Common myeloid progenitor, CD34-positive (primary cell): ENCODE data around the gene SMIM10.

Experiments used
- CTCF ChIA-PET: fragments of 350-600 bp; sonication (Branson Sonifier 250); formaldehyde crosslinking; loops from one replicate; lab custom pipeline; 2021; ENCODE audit warnings: antibody characterized with exemption; lab: Charles Lee
- POLR2A ChIA-PET: fragments of 350-600 bp; sonication (Branson Sonifier 250); formaldehyde crosslinking; loops from one replicate; lab custom pipeline; 2021; ENCODE audit warnings: antibody characterized with exemption; lab: Charles Lee
- DNase-seq, 3 donors: peaks; one replicate each; pipeline versions ENCODE4 v3.0.0 to v3.0.0-alpha.2; 2013
- H3K27ac ChIP-seq, 2 experiments: 1 replicate in 1 of 2; 2 replicates in 1 of 2; pipeline ENCODE4 v1.7.0; 2013; ENCODE audit warnings: inconsistent platforms in 2 of 2, low read length in 2 of 2, mild to moderate bottlenecking in 2 of 2, low read depth in 1 of 2, moderate library complexity in 1 of 2; ENCODE audit not compliant: severe bottlenecking in 2 of 2, insufficient read depth in 1 of 2, poor library complexity in 1 of 2
- H3K27me3 ChIP-seq, 5 experiments: replicated peaks in 2 of 5; 1 replicate in 3 of 5; 2 replicates in 2 of 5; pipeline versions ENCODE4 v1.6.1 to v1.7.0; 2013; ENCODE audit warnings: low read length in 4 of 5, mild to moderate bottlenecking in 2 of 5, moderate library complexity in 2 of 5, inconsistent platforms in 1 of 5; ENCODE audit not compliant: insufficient read depth in 5 of 5, control insufficient read depth in 4 of 5
- H3K36me3 ChIP-seq, 4 experiments: 1 replicate in 2 of 4; 2 replicates in 2 of 4; pipeline versions ENCODE4 v1.6.1 to v1.7.0; 2013; ENCODE audit warnings: low read length in 3 of 4, control low read depth in 1 of 4, mild to moderate bottlenecking in 1 of 4; ENCODE audit not compliant: control insufficient read depth in 4 of 4, insufficient read depth in 4 of 4
- H3K4me1 ChIP-seq, 4 experiments: 1 replicate in 3 of 4; 2 replicates in 1 of 4; pipeline versions ENCODE4 v1.6.1 to v1.7.1; 2013; ENCODE audit warnings: low read length in 3 of 4, mild to moderate bottlenecking in 3 of 4, control low read depth in 1 of 4, inconsistent platforms in 1 of 4, moderate library complexity in 1 of 4; ENCODE audit not compliant: control insufficient read depth in 4 of 4, insufficient read depth in 4 of 4; ENCODE audit errors: control extremely low read depth in 1 of 4
- H3K4me3 ChIP-seq, 7 experiments: 1 replicate in 4 of 7; 2 replicates in 3 of 7; pipeline versions ENCODE4 v1.5.1 to v1.7.0; 2013; ENCODE audit warnings: mild to moderate bottlenecking in 7 of 7, low read length in 6 of 7, moderate library complexity in 6 of 7, inconsistent platforms in 2 of 7, low read depth in 2 of 7, control low read depth in 1 of 7; ENCODE audit not compliant: insufficient read depth in 4 of 7, control insufficient read depth in 1 of 7; ENCODE audit errors: extremely low read depth in 1 of 7
- H3K9me3 ChIP-seq, 5 experiments: 1 replicate in 4 of 5; 2 replicates in 1 of 5; pipeline versions ENCODE4 v1.6.1 to v1.7.1; 2013; ENCODE audit warnings: low read length in 4 of 5, mild to moderate bottlenecking in 2 of 5, inconsistent platforms in 1 of 5, low read depth in 1 of 5, moderate library complexity in 1 of 5; ENCODE audit not compliant: control insufficient read depth in 4 of 5, insufficient read depth in 2 of 5; ENCODE audit errors: control extremely low read depth in 1 of 5
- WGBS: methylation state at CpG from one replicate; pipeline ENCODE4 v1.1.5; 2013; ENCODE audit not compliant: insufficient coverage; 5-methylcytosine and 5-hydroxymethylcytosine counted together

Gene SMIM10

DNA sequence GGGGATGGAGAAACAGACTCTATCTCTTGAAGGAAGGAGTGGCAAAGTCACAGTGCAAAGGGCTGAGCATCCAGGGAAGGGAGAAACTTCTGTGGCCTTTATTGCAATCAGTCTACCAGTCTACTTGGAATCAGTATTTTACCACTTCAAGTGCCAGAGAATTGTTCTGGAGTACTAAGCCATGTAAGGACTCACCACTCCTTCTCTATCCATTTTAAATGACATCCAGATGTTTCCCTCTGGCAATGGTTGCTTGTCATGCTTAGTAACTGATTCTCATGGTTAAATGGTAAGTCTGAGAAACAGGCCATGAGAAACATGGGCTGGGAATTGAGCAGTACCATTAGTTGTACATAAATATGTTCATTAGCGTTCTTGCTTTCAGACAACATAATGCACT is 21.1 kb upstream of the SMIM10 start:
- H3K4me1 ChIP-seq = no peaks in the 10 kb centered on the region
- POLR2A ChIA-PET = no interaction called here
- no peak overlapping the region for H3K4me3 ChIP-seq
- H3K9me3 ChIP-seq = no peaks in the 10 kb centered on the region
- H3K36me3 ChIP-seq = no peaks in the 10 kb centered on the region
- no peak for DNase-seq
- H3K27me3 ChIP-seq = peaks cover 0 to 3% (median 0%) of the 10 kb centered on the region in 5 experiments
- H3K27ac ChIP-seq = no peak overlapping the region
- WGBS = no CpG with 5 or more reads among the region's 1 CpG
- CTCF ChIA-PET = no interaction called here

DNA sequence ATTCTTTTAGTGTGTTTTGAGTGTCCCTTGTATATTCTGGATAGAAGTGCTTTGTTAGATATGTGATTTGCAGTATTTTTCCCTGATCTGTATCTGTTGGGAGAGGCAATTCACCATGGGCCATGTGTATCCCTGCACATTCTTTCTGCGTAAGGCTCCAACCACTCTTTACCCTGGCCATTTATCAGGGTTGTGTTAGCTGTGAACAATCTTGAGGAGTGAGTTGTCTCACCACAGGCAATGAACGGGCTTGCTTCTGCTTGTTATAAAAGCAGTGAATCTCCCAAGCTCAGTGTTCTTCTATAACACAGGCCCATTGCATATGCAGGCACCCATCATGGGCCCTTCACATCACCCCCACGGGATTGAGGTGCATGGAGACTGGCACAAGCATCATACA is 18.9 kb upstream of the SMIM10 start:
- Histone ChIP-seq H3K27ac (no peak overlapping the region), H3K4me3 (no peak overlapping the region), H3K27me3 (peaks cover 0 to 4% (median 0%) of the 10 kb centered on the region in 5 experiments), H3K4me1 (no peaks in the 10 kb centered on the region), H3K36me3 (no peaks in the 10 kb centered on the region), H3K9me3 (no peaks in the 10 kb centered on the region)
- POLR2A ChIA-PET = no interaction called here
- CTCF ChIA-PET = no interaction called here
- WGBS = 100% methylated on average over 1 of the region's 3 CpGs
- DNase-seq = no peak

- 100% methylated on average over 1 of the region's 1 CpG for WGBS
- H3K27ac ChIP-seq = no peak overlapping the region
- ChIA-PET POLR2A (no interaction called here), CTCF (no interaction called here)
- H3K36me3 ChIP-seq = no peaks in the 10 kb centered on the region
- peaks cover 0 to 4% (median 0%) of the 10 kb centered on the region in 5 experiments for H3K27me3 ChIP-seq
- no peaks in the 10 kb centered on the region for H3K4me1 ChIP-seq
- no peak overlapping the region for H3K4me3 ChIP-seq
- no peak for DNase-seq
- H3K9me3 ChIP-seq = no peaks in the 10 kb centered on the region
These were observed 15.3 kb upstream of the SMIM10 start for GRCh38 chrX:134975516-134975915.

DNA sequence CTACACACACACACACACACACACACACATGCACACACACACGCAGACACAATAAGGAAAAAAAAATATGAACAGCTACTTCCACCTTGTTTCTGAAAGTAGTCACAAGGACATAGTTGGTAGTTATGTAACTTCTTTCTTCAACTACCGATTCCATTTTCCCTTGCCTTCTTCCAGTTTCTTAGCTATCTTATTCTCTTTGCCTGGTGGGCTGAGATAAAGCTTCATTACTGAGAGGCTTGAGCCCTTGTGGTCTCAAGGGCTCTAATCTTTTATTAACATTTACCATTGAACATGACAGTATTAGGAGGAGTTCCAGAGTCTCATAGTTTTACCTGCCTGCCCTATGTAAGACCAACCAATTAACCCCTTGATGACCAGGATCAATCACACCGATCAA is 8.9 kb upstream of the SMIM10 start:
- H3K36me3 ChIP-seq = no peaks in the 10 kb centered on the region
- no peaks in the 10 kb centered on the region for H3K27me3 ChIP-seq
- no peak overlapping the region for H3K4me3 ChIP-seq
- no peaks in the 10 kb centered on the region for H3K4me1 ChIP-seq
- ChIA-PET POLR2A (no interaction called here), CTCF (no interaction called here)
- H3K9me3 ChIP-seq = no peaks in the 10 kb centered on the region
- H3K27ac ChIP-seq = no peak overlapping the region
- no CpG with 5 or more reads among the region's 3 CpGs for WGBS
- peak; percentile 34 to 77 (median 55) for DNase-seq

DNA sequence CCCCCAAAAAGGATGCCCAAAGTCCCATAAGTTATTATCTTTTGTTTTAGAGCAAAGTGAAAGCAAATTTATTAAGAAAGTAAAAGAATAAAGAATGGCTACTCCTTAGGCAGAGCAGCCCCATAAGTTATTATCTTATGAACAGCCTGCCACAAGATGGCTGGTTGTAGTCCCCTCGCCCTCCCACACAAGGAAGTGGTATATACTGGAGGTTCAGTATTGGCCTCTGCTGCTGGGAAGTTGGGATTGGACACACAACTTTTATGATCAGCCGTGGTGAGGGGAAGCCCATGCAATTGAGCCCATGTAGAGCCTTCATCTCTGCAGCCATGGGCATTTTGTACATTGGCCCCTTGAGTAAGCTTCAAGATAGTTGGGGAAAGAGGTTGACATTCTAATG is 8.0 kb upstream of the SMIM10 start:
- H3K4me1 ChIP-seq = no peaks in the 10 kb centered on the region
- no peaks in the 10 kb centered on the region for H3K9me3 ChIP-seq
- WGBS = 90% methylated on average over 2 of the region's 2 CpGs
- H3K4me3 ChIP-seq = no peak overlapping the region
- no peaks in the 10 kb centered on the region for H3K36me3 ChIP-seq
- H3K27me3 ChIP-seq = no peaks in the 10 kb centered on the region
- POLR2A ChIA-PET = no interaction called here
- no peak overlapping the region for H3K27ac ChIP-seq
- peak in 1 of 3 donors; percentile 23 for DNase-seq
- CTCF ChIA-PET = no interaction called here

- ChIA-PET CTCF (no interaction called here), POLR2A (no interaction called here)
- WGBS = 73% methylated on average over 2 of the region's 4 CpGs
- no peak for DNase-seq
- no peak overlapping the region for H3K4me3 ChIP-seq
- no peaks in the 10 kb centered on the region for H3K36me3 ChIP-seq
- H3K27me3 ChIP-seq = no peaks in the 10 kb centered on the region
- no peaks in the 10 kb centered on the region for H3K9me3 ChIP-seq
- no peak overlapping the region for H3K27ac ChIP-seq
- peaks cover 0 to 3% (median under 1%) of the 10 kb centered on the region in 4 experiments for H3K4me1 ChIP-seq
These were observed 5.3 kb upstream of the SMIM10 start for GRCh38 chrX:134985479-134985878.

DNA sequence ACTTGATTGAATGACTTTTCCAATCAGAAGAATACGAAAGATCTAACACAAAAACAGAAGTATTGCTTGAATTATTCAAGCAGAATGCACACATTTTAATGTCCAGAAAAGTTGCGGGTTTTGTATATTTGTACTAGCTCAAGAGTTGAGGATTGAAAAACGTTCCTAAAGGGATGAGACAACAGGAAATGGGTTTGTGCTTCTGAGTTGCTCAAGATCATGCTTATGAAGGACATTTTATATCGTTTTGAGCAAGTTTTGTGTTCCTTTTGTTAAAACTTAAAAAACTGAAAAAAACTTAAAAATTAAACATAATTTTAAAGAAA is 353 bp upstream of the SMIM10 start:
- no peaks in the 10 kb centered on the region for H3K27me3 ChIP-seq
- CTCF ChIA-PET = interaction anchor here (0.7 kb wide), 1 partner anchor 20 kb away, joined by 3 read pairs; no protein-coding TSS in a partner anchor
- H3K4me1 ChIP-seq = peaks cover 0 to 13% (median 8%) of the 10 kb centered on the region in 4 experiments
- no peak for DNase-seq
- H3K27ac ChIP-seq = no peak overlapping the region
- peak overlapping the region in 5 of 7 experiments; percentile 37 to 78 (median 65) for H3K4me3 ChIP-seq
- POLR2A ChIA-PET = no interaction called here
- WGBS = 59% methylated on average over 2 of the region's 4 CpGs
- H3K36me3 ChIP-seq = no peaks in the 10 kb centered on the region
- H3K9me3 ChIP-seq = no peaks in the 10 kb centered on the region
